ENCODE measurements around the gene NKAIN4. TPM values are rescaled to one million over a fixed set of nuclear protein-coding genes. Genes with fewer than 3 reads are reported as not detected.

The NKAIN4 gene
- total and polyA plus RNA-seq, 4 donors, result 0.05 TPM; not detected in 3

DNA sequence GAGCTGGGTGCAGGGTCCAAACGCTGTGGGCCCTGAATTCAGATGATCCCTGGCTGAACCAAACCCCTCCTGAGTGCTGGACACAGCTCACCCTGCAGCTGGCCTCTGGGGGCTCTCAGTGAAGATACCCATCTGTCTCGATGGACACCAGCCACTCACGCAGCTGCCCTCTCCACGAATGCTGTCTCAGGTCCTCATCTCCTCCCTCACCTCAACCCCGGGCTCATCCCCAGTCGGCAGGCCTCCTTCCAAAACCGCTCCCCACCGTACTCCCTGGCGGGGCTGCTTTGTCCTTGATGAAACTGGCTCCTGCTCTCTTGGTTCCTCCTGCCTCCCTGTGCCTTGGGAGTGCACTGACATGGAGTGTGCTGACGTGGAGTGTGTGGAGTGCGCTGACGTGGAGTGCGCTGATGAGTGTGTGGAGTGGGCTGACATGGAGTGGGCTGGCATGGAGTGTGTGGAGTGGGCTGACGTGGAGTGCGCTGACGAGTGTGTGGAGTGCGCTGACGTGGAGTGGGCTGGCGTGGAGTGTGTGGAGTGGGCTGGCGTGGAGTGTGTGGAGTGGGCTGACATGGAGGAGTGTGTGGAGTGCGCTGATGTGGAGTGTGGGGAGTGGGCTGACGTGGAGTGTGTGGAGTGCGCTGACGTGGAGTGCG, 34.3 kb downstream of the NKAIN4 start:
- H3K9ac ChIP-seq (ENCODE audit: low read depth in 1 of 2, low read length in 2 of 2), result no peak overlapping the region
- H3K4me3 ChIP-seq (ENCODE audit: low read depth in 1 of 3, low read length in 3 of 3), result no peak overlapping the region
- no peaks in the 10 kb centered on the region for H3K36me3 ChIP-seq (ENCODE audit: control insufficient read depth in 4 of 4, insufficient read depth in 3 of 4, low read depth in 1 of 4, low read length in 3 of 4)
- peaks cover 6 to 13% (median 9%) of the 10 kb centered on the region in 4 donors for H3K4me1 ChIP-seq (ENCODE audit: control insufficient read depth in 4 of 4, insufficient read depth in 4 of 4, low read length in 3 of 4)
- no peak for DNase-seq (ENCODE audit: low spot score)
- no peaks in the 10 kb centered on the region for H3K27me3 ChIP-seq (ENCODE audit: control insufficient read depth in 4 of 4, insufficient read depth in 4 of 4, low read length in 3 of 4)
- no peak for TF ChIP-seq FOXA2 (IDR thresholded peaks at IDR 0.05)
- 78% methylated on average over 25 of the region's 25 CpGs for WGBS
- no peaks in the 10 kb centered on the region for H3K9me3 ChIP-seq (ENCODE audit: control insufficient read depth in 4 of 4, low read length in 3 of 4)
- H3K27ac ChIP-seq (ENCODE audit: low read depth in 1 of 2, low read length in 2 of 2), result no peak overlapping the region

DNA sequence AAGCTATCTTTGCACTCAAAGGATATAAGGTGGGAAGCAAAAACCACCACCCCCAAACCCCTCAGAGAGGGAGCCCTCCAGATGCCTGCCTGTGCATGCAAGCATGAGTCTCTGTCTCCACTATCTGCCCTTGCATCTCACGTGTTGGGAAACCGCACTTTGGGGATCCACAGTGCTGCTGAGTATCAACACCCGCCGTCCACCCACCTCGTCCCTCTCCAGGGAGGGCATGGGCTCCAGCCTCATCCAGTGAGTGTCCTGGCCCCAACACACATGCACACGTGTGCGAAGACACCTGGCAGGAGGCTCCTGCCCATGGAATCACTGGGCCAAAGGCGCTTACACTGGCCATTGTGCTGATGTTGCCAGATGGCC, 34.8 kb downstream of the NKAIN4 start:
- Histone ChIP-seq H3K27me3 (ENCODE audit: control insufficient read depth in 4 of 4, insufficient read depth in 4 of 4, low read length in 3 of 4) (no peaks in the 10 kb centered on the region), H3K36me3 (ENCODE audit: control insufficient read depth in 4 of 4, insufficient read depth in 3 of 4, low read depth in 1 of 4, low read length in 3 of 4) (no peaks in the 10 kb centered on the region), H3K9me3 (ENCODE audit: control insufficient read depth in 4 of 4, low read length in 3 of 4) (no peaks in the 10 kb centered on the region), H3K27ac (ENCODE audit: low read depth in 1 of 2, low read length in 2 of 2) (no peak overlapping the region), H3K4me1 (ENCODE audit: control insufficient read depth in 4 of 4, insufficient read depth in 4 of 4, low read length in 3 of 4) (peaks cover 6 to 19% (median 14%) of the 10 kb centered on the region in 4 donors), H3K9ac (ENCODE audit: low read depth in 1 of 2, low read length in 2 of 2) (no peak overlapping the region), H3K4me3 (ENCODE audit: low read depth in 1 of 3, low read length in 3 of 3) (no peak overlapping the region)
- 76% methylated on average over 8 of the region's 8 CpGs for WGBS
- no peak for TF ChIP-seq FOXA2 (IDR thresholded peaks at IDR 0.05)
- TF ChIP-seq RXRA (IDR thresholded peaks at IDR 0.05), result no peak
- no peak for TF ChIP-seq HNF4G (IDR thresholded peaks at IDR 0.05)
- TF ChIP-seq, protein P1, sequence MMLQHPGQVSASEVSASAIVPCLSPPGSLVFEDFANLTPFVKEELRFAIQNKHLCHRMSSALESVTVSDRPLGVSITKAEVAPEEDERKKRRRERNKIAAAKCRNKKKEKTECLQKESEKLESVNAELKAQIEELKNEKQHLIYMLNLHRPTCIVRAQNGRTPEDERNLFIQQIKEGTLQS (IDR thresholded peaks at IDR 0.05), result no peak
- TF ChIP-seq, protein P2, sequence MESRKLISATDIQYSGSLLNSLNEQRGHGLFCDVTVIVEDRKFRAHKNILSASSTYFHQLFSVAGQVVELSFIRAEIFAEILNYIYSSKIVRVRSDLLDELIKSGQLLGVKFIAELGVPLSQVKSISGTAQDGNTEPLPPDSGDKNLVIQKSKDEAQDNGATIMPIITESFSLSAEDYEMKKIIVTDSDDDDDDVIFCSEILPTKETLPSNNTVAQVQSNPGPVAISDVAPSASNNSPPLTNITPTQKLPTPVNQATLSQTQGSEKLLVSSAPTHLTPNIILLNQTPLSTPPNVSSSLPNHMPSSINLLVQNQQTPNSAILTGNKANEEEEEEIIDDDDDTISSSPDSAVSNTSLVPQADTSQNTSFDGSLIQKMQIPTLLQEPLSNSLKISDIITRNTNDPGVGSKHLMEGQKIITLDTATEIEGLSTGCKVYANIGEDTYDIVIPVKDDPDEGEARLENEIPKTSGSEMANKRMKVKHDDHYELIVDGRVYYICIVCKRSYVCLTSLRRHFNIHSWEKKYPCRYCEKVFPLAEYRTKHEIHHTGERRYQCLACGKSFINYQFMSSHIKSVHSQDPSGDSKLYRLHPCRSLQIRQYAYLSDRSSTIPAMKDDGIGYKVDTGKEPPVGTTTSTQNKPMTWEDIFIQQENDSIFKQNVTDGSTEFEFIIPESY (IDR thresholded peaks at IDR 0.05), result no peak
- TF ChIP-seq, protein P3, sequence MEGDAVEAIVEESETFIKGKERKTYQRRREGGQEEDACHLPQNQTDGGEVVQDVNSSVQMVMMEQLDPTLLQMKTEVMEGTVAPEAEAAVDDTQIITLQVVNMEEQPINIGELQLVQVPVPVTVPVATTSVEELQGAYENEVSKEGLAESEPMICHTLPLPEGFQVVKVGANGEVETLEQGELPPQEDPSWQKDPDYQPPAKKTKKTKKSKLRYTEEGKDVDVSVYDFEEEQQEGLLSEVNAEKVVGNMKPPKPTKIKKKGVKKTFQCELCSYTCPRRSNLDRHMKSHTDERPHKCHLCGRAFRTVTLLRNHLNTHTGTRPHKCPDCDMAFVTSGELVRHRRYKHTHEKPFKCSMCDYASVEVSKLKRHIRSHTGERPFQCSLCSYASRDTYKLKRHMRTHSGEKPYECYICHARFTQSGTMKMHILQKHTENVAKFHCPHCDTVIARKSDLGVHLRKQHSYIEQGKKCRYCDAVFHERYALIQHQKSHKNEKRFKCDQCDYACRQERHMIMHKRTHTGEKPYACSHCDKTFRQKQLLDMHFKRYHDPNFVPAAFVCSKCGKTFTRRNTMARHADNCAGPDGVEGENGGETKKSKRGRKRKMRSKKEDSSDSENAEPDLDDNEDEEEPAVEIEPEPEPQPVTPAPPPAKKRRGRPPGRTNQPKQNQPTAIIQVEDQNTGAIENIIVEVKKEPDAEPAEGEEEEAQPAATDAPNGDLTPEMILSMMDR (IDR thresholded peaks at IDR 0.05; ENCODE audit: low read depth, low read length, missing input control), result no peak
- no peak for TF ChIP-seq SP1 (IDR thresholded peaks at IDR 0.05)
- TF ChIP-seq, protein P4, sequence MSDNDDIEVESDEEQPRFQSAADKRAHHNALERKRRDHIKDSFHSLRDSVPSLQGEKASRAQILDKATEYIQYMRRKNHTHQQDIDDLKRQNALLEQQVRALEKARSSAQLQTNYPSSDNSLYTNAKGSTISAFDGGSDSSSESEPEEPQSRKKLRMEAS (IDR thresholded peaks at IDR 0.05), result no peak
- no peak for TF ChIP-seq RAD21 (IDR thresholded peaks at IDR 0.05)
- TF ChIP-seq, protein P5, sequence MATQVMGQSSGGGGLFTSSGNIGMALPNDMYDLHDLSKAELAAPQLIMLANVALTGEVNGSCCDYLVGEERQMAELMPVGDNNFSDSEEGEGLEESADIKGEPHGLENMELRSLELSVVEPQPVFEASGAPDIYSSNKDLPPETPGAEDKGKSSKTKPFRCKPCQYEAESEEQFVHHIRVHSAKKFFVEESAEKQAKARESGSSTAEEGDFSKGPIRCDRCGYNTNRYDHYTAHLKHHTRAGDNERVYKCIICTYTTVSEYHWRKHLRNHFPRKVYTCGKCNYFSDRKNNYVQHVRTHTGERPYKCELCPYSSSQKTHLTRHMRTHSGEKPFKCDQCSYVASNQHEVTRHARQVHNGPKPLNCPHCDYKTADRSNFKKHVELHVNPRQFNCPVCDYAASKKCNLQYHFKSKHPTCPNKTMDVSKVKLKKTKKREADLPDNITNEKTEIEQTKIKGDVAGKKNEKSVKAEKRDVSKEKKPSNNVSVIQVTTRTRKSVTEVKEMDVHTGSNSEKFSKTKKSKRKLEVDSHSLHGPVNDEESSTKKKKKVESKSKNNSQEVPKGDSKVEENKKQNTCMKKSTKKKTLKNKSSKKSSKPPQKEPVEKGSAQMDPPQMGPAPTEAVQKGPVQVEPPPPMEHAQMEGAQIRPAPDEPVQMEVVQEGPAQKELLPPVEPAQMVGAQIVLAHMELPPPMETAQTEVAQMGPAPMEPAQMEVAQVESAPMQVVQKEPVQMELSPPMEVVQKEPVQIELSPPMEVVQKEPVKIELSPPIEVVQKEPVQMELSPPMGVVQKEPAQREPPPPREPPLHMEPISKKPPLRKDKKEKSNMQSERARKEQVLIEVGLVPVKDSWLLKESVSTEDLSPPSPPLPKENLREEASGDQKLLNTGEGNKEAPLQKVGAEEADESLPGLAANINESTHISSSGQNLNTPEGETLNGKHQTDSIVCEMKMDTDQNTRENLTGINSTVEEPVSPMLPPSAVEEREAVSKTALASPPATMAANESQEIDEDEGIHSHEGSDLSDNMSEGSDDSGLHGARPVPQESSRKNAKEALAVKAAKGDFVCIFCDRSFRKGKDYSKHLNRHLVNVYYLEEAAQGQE (IDR thresholded peaks at IDR 0.05), result no peak
- no peak for TF ChIP-seq YY1 (IDR thresholded peaks at IDR 0.05)
- TF ChIP-seq HNF4A (conservative IDR thresholded peaks at IDR 0.05), result no peak
- TF ChIP-seq TAF1 (conservative IDR thresholded peaks at IDR 0.05), result no peak
- TF ChIP-seq EGR1 (IDR thresholded peaks at IDR 0.05; ENCODE audit: low read depth in 2 of 2), result no peak
- TF ChIP-seq GABPA (IDR thresholded peaks at IDR 0.05 in 1 of 2, conservative IDR thresholded peaks at IDR 0.05 in 1 of 2), result no peak
- TF ChIP-seq JUND (IDR thresholded peaks at IDR 0.05), result no peak
- TF ChIP-seq NR2F2 (IDR thresholded peaks at IDR 0.05), result no peak
- TF ChIP-seq FOXA1 (IDR thresholded peaks at IDR 0.05), result no peak
- DNase-seq (ENCODE audit: low spot score), result no peak
